ENCODE measurements around the gene RPL22.

DNA sequence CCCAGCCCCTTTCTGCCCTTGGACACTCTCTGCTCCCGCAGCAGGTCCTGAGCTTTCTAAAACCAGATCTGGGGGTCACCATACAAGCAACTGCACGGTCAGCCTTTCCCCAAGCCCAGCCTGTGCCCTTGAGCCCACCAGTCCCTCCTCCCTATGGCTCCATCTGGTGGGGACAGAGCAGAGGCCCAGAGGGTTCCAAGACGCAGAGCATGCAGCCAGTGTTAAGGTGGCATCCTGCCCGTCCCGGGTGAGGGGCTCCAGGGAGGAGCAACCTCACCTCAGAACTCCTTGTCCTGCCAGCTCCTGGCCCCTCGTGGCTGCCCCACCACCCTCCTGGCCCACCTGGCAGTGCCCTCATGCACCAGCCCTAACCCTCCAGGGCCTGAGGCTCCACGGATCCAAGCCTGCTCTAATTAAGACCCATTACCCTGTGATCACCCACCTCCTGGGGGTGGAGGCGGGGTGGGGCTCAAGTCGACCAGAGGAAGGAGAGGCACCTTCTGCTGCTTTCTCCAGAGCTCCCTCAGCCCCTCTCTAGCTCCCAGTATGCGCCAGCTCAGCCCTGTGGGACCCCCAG lies 27.8 kb downstream of the RPL22 start:
- TF ChIP-seq, protein P1, sequence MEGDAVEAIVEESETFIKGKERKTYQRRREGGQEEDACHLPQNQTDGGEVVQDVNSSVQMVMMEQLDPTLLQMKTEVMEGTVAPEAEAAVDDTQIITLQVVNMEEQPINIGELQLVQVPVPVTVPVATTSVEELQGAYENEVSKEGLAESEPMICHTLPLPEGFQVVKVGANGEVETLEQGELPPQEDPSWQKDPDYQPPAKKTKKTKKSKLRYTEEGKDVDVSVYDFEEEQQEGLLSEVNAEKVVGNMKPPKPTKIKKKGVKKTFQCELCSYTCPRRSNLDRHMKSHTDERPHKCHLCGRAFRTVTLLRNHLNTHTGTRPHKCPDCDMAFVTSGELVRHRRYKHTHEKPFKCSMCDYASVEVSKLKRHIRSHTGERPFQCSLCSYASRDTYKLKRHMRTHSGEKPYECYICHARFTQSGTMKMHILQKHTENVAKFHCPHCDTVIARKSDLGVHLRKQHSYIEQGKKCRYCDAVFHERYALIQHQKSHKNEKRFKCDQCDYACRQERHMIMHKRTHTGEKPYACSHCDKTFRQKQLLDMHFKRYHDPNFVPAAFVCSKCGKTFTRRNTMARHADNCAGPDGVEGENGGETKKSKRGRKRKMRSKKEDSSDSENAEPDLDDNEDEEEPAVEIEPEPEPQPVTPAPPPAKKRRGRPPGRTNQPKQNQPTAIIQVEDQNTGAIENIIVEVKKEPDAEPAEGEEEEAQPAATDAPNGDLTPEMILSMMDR (IDR thresholded peaks at IDR 0.05) = no peak
- TF ChIP-seq ZNF281 (CRISPR knock-in tag; IDR thresholded peaks at IDR 0.05) (no peak), GABPB1 (CRISPR knock-in tag; IDR thresholded peaks at IDR 0.05) (no peak)
- TF ChIP-seq, protein P2, sequence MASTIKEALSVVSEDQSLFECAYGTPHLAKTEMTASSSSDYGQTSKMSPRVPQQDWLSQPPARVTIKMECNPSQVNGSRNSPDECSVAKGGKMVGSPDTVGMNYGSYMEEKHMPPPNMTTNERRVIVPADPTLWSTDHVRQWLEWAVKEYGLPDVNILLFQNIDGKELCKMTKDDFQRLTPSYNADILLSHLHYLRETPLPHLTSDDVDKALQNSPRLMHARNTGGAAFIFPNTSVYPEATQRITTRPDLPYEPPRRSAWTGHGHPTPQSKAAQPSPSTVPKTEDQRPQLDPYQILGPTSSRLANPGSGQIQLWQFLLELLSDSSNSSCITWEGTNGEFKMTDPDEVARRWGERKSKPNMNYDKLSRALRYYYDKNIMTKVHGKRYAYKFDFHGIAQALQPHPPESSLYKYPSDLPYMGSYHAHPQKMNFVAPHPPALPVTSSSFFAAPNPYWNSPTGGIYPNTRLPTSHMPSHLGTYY (CRISPR knock-in tag; IDR thresholded peaks at IDR 0.05) = no peak
- TF ChIP-seq, protein P3, sequence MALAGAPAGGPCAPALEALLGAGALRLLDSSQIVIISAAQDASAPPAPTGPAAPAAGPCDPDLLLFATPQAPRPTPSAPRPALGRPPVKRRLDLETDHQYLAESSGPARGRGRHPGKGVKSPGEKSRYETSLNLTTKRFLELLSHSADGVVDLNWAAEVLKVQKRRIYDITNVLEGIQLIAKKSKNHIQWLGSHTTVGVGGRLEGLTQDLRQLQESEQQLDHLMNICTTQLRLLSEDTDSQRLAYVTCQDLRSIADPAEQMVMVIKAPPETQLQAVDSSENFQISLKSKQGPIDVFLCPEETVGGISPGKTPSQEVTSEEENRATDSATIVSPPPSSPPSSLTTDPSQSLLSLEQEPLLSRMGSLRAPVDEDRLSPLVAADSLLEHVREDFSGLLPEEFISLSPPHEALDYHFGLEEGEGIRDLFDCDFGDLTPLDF (CRISPR knock-in tag; IDR thresholded peaks at IDR 0.05) = no peak
